ENCODE results near the gene TRMT61A.
A peak's percentile ranks its signal among the peaks of the same experiment; 100 is the strongest.

Gene TRMT61A

DNA sequence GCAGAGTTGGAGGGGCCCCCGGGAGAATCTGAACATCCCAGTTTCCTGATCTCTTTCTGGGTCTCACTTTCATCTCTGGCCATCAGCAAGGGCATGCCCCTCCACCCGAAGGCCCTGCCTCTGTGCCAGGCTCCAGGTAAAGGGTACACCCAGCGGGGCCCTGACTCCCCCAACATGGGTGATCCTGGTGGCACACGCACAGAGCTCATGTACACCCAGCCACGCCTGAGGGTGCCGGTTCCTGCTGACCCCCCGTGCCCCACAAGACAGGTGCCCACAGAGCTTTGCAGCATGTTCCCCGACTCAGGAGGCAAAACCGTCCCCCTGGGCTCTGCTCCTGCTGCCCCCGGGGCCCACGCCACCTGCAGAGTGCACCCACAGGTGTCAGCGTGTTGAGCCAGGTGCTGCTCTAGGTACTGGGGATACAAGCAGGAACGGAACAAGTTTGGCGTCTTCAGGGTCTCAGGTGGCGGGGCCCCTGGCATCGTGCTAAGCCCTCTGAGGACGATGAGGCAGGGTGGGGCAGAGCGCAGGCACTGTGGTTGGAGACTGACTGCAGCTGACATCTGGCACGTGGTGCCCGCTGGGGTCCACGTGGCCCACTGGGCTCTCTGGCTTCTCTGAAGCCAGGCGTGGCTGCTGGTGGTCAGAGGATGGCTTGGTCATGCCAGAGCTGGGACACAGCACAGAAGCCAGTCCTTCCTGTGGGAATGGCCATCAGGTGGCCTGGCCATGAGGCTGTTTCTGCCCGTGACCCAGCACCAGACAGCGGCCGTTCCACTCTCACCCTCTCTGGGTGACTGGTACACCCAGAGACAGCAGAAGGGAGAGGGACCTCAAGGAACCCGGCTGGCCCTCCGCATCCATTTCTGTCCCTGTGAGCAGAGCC lies 19.7 kb downstream of the TRMT61A start:
- Histone ChIP-seq H3K27ac (peak overlapping the region; percentile 90 to 97), H3K36me3 (no peaks in the 10 kb centered on the region), H3K27me3 (no peaks in the 10 kb centered on the region), H3K4me1 (peaks cover 16 to 78% (median 65%) of the 10 kb centered on the region in 4 donors), H3K9me3 (no peaks in the 10 kb centered on the region), H3K4me3 (no peak overlapping the region)
- intact Hi-C loops (cut with DNase I; ENCODE audit: low total_unique reads) = loop anchor here (10.0 kb wide), 1 partner anchor 54 kb away; no protein-coding TSS in a partner anchor
- TF ChIP-seq, protein P1, sequence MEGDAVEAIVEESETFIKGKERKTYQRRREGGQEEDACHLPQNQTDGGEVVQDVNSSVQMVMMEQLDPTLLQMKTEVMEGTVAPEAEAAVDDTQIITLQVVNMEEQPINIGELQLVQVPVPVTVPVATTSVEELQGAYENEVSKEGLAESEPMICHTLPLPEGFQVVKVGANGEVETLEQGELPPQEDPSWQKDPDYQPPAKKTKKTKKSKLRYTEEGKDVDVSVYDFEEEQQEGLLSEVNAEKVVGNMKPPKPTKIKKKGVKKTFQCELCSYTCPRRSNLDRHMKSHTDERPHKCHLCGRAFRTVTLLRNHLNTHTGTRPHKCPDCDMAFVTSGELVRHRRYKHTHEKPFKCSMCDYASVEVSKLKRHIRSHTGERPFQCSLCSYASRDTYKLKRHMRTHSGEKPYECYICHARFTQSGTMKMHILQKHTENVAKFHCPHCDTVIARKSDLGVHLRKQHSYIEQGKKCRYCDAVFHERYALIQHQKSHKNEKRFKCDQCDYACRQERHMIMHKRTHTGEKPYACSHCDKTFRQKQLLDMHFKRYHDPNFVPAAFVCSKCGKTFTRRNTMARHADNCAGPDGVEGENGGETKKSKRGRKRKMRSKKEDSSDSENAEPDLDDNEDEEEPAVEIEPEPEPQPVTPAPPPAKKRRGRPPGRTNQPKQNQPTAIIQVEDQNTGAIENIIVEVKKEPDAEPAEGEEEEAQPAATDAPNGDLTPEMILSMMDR (IDR thresholded peaks at IDR 0.05) = no peak
- DNase-seq = peak in 1 of 2 donors; percentile 65

DNA sequence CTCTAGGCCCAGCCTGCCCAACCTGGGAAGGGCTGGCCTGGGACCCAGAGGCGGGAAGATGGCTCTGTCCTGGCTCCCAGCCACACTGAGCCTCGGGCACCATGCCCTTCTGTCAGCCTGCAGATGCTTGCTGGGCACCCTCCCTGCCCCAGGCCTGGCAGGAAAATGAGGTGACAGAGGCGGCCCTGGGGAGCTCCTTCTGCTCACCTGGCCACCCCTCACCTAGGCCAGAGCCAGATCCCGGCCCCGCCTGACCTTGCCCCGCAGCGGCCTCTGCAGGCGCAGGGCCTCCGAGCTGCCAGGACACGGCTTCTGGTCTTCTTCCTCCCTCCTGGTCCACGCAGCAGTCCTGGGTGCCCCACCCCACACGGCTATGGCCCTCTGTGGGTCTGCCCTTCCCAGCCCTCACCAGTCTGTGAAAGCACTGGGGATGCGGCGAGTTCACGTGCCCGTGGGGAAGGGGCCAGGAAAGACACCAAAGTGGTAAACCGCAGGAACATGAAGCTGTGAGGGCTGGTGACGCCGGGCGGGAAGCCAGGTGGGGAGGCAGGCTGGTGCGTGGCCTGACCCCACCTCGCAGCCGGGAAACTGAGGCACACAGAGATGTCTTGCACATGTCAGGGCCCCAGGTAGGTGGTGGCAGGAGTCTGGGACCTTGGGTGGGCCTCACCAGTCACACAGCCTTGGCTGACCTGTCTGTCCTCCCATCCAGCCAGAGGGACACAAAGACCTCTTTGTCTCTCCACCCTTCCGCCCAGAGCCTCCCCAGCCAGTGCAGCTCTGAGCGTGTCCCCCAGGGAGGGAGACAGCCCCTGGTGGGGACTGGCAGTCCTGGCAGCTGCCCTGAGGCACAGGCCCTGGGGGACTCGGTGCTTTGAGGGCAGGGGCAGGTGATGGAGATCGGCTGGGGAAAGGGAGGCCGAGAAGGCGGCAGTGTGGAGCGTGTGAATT lies 20.6 kb downstream of the TRMT61A start:
- H3K27me3 ChIP-seq = no peaks in the 10 kb centered on the region
- H3K4me3 ChIP-seq = no peak overlapping the region
- peak in 1 of 2 donors; percentile 72 for DNase-seq
- no peaks in the 10 kb centered on the region for H3K9me3 ChIP-seq
- intact Hi-C loops (cut with DNase I; ENCODE audit: low total_unique reads) = loop anchor here (10.0 kb wide), 1 partner anchor 55 kb away; no protein-coding TSS in a partner anchor
- TF ChIP-seq, protein P1 (IDR thresholded peaks at IDR 0.05) = no peak
- peak overlapping the region; percentile 90 to 97 for H3K27ac ChIP-seq
- H3K4me1 ChIP-seq = peaks cover 16 to 72% (median 57%) of the 10 kb centered on the region in 4 donors
- no peaks in the 10 kb centered on the region for H3K36me3 ChIP-seq

DNA sequence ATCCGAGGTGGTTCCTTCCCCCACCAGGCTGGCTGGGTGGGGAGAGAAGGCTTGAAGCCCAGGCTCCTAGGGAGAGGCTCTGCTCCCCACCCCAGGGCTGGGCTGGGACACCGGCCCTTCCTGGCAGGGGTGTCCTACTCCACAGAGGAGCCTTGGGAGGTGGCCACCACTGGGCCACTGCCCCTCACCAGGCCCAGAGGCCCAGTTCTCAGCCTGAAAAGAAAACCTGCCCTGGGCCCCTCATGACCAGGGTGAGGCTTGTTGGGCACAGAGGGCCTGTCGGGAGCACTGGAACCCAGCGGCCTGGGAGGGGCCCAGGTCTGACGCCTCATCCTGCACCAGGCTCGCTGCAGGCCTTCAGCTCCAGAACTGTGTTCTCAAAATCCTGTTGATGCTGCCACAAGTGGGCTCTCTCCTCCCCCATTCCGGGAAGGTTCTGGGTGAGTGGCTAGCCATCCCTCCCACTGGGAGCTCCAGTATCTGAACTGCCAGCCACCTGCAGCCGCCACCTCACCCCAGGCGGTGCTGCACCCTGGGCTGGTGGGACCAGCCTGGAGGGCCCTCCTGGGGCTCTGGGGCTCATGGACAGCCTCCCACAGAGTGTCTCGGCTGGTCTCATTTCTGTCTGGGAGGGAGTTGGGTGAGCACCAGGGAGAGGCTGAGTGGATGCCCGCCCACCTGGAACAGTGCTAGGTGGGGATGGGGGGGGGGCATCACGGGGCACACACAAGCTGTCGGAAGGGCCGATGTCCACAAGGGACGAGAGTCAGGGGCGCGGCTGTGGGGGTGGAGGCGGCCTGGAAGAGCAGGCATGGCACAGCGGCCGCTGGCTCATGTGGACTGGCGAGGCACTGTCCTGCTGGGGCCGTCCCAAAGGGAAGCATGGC lies 21.7 kb downstream of the TRMT61A start:
- intact Hi-C loops (cut with DNase I; ENCODE audit: low total_unique reads) = no loop called here
- Histone ChIP-seq H3K36me3 (no peaks in the 10 kb centered on the region), H3K27ac (peak overlapping the region; percentile 90 to 97), H3K27me3 (no peaks in the 10 kb centered on the region), H3K4me1 (peaks cover 16 to 73% (median 55%) of the 10 kb centered on the region in 4 donors), H3K4me3 (peak overlapping the region; percentile 31 to 32), H3K9me3 (no peaks in the 10 kb centered on the region)
- peak in 1 of 2 donors; percentile 84 for DNase-seq
- TF ChIP-seq, protein P1 (IDR thresholded peaks at IDR 0.05) = no peak

DNA sequence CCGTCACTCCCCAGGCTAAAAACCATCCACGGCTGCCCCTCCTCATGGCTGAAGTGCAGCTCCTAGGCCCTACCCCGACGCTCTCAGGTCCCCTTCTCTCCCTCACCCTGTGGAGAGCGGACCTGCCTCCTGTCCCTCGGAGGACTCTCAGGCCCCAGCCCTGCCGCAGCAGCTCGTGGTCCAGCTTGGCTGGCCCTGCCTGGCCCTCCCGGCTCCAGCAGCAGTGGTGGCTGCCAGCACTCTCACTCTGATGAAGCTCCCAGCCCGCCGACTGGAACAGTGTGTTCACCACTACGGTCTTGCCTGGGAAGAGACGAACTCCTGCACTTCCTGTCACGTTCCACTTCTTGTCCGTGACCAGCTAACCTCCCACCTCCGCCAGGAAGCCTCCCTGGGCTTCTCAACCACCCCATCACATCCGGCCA lies 22.4 kb downstream of the TRMT61A start:
- peak overlapping the region; percentile 31 to 32 for H3K4me3 ChIP-seq
- no peaks in the 10 kb centered on the region for H3K9me3 ChIP-seq
- H3K36me3 ChIP-seq = no peaks in the 10 kb centered on the region
- peaks cover 16 to 78% (median 54%) of the 10 kb centered on the region in 4 donors for H3K4me1 ChIP-seq
- H3K27ac ChIP-seq = peak overlapping the region; percentile 90 to 97
- intact Hi-C loops (cut with DNase I; ENCODE audit: low total_unique reads) = no loop called here
- DNase-seq = peak; percentile 85 to 97
- no peaks in the 10 kb centered on the region for H3K27me3 ChIP-seq
- TF ChIP-seq, protein P1 (IDR thresholded peaks at IDR 0.05) = no peak

Measured in tibial artery (tissue), 4 donors.